Measurements from ENCODE around the gene DROSHA.
"Not testable (repeated sequence)": the region's sequence is repeated elsewhere in the genome, so short reads cannot be mapped to it uniquely, and the experiment has no call there.

The DROSHA gene

DNA sequence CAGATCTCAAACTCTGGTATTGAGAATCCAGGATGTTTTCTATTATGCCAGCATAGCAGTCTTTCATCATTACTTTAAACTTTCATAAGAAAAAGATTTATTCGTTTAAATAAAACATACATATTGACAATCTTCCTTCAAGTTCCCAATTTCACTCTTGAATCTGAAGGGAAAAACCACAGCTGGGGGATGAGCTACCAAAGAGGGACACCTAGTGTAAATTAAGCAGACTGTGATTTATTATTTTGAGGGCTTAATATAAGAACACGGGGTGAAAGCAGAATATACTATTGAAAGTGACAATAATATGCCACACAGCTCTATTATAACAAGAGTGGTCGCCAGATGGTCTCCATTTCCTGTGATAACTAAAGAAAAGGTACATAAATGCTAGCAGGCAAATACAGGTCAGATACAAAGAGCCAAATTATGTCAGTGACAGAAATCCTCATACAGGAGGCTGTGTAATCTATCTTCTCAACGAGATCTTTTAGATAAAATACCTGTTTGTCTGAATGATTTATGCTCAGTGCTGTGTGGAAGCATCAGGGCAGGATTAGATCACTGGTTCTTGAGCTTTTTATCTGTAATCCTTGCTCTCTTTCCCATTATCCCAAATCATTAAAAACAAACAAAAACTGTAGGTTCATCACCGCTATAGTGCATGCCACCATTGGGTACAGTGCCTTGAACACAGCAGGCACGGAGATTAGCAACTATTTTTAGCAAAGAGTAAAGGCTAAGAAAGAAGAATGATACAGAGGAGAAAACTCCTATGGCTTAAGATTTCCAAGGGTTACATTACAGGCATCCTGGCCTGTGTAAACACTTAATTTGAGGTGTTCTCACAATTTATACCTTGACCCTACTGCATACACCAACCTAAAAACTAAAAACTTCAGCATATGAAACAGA is 116.6 kb downstream of the DROSHA start:
- DNase-seq = no peak

GRCh38 chr5:31413030-31413812 is 118.7 kb downstream of the DROSHA start:
- no peak for DNase-seq

DNA sequence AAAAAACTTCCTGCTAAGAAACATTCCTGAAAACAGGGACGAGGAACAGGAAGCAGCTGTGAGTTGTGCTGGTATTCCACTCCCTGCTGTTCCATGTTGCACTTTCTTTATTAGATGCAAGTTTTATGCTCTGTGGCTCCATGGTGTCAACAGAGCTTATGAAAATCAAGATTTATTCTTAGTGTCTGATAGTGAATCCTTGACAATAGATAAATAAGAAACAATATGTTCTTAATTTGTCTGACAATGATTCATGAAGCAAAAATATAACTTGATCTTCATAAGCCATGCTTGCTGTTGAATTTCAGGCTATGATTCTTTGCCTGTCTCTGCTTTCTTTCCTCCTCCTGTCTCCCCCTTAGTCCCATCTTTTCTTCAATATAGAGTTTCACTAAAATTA is 119.6 kb downstream of the DROSHA start:
- DNase-seq = no peak

DNA sequence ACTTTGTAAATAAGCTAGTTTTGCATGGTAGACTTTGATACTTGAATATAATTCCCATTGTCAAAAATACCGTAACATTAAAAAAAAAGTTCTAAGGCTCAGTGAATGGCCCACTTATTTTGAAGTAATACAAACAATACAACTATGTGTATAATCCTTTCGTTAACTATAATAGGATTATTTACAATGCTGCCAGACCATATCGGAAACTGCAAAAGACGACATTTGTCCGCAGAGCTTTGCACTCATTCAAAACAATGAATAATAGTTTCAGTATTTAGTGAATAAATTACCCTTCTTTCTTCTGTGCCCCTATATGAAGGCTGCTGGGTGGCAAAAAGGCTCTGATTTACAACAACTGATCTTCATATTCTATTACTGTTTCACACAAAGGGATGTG is 121.8 kb downstream of the DROSHA start:
- DNase-seq = no peak

- DNase-seq = no peak
Measured at GRCh38 chr5:31408814-31409213, 123.1 kb downstream of the DROSHA start.

DNA sequence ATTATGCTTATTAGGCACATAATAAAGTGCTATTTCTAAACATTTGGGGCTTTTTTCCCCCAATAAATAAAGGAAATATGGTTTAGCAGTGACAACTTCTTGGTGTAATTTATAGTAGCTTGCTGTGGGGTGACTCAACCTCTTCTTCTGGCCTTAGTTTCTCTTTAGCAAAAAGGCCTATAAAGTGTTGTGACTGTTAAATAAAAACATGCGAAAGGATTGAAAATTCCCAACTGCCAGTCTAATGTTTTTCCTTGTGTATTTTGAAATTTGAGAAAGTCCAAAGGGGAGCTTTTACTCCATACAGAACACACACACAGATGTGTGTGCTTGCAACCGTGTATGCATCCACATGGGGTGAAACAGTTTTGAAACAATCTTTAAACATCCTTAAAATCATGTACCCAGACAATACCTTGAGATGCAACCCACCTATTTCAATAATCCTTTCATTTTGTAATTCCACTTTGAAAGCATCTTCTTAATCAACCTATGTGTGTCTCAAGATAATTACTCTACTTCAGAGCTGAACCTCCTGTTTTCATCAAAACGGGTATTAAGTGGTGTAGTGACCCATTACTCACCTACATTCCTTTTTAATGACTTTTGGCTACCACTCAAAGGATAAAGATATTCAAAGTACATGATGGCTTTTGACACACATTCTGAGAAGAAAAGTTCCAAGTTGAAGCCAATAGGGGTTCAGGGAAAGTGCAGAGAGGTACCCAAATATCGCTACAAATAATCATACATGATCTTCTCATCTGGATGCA is 123.8 kb downstream of the DROSHA start:
- DNase-seq = no peak

DNA sequence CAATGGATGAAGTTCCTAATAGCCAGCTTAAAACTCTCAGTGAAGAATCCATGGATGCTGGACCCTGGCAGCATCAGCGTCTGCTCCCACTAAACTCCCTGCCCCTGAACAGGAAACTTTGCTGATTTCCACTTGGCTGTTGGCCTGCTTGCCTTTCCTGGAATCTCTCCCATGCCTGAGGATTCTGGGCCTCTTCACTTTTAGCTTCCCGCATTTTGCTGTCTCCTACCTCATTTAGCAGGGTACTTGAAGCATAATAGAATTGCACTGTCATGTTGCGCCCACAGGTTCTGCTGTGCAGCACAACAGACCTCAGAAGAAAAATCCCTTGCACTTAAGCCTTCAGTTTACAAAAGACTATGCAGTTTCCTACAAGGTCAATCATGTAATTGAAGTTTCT is 127.6 kb downstream of the DROSHA start:
- DNase-seq = no peak

GRCh38 chr5:31401691-31402090 is 130.2 kb downstream of the DROSHA start:
- DNase-seq = no peak

DNA sequence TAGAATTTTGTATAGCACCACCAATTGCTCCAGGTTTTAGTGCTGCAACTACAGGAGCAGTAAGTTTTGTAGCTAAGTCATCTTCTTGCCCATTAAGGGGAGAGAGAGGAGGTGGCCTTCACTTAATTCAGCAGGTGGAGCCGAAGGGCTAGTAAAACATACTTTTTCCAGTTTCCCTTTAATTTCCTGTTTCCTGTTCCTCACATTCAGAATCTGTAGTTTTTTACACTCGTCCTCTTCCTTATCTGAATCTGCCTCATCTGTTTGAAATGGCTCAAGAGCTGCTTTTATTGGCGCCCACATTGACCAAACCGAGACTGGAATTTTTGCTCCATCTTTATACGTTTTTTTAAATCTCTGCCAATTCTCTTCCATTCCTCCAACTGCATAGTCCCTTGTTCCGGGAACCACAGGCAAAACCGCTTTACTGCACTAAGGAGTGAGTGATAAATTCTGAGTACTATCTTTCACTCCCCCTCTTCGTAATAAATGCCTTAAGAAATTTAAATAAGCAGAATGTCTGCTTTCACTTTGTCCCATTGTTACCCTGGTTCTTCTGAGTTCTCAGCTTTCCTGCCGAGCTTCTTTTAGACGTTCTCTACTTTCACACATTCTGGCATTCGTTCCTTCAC is 133.9 kb downstream of the DROSHA start:
- no peak for DNase-seq

DNA sequence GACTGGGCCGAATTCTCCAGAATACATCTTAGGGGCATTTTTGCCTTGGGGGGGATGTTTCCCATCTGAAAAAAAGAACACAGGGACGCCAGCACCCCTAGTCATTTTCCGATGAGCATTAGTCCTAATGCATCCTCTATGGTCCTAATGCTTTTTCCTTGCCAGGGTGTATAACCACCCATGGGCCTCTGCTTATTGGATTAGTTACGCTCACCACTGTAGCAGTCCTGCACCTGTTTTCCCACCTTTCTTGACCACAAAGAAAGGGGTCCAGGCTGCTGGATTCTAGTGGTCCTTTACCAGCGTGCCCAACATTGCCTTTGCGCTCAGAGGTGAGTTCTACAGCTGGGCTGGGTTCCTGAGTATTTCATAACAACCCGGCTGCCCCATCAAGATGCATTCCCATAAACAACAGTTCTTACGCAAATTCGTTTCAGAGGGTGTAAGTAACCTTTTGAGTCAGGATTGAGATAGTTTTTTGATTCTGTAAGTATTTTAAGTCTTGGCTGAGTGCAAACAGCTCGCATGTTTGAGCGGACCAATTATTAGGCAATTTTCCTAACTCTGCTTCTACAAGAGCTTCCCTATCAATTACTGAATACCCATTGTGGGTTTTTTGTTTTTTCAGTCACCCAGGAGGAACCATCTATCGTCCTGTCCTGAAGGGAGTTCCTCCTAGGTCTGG is 135.1 kb downstream of the DROSHA start:
- DNase-seq = no peak

GRCh38 chr5:31395450-31396045 is 136.3 kb downstream of the DROSHA start:
- not testable (repeated sequence) for DNase-seq

DNA sequence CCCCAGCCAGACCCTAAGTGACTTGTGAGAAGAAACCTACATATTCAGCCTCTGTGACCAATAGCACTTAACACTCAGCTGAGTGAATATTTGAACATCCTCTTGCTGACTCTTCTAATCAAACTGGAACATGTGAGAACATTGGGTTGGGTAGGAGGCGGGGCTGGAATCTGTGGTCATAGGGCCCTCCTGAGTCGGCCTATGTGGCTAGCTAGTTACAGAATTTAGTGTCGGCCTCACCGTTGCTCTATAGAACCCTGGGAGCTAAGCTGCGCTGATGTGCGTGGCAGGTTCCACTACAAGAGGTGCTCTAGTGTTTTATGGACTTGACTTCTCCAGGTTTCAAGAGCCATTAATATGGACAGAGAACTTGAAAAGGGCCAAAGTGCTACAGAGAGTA is 138.8 kb downstream of the DROSHA start:
- peak; percentile 2 for DNase-seq

DNA sequence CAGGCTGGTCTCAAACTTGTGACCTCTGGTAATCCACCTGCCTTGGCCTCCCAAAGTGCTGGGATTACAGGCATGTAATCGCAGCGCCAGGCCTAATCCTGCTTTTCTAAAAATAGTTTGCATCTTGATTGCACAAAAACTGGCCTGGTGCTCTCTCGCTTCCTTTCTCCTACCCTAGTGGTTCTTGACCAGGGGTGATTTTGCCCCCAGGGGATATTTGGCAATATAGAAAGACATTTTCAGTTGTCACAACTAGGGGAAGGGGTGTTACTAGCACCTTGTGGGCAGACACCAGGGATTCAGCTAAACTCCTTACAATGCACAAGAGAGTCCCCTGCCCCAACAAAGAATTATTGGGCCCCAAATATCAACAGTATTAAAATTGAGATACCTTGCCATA is 139.8 kb downstream of the DROSHA start:
- DNase-seq = no peak

- DNase-seq = no peak
Measured at GRCh38 chr5:31390256-31390655, 141.6 kb downstream of the DROSHA start.

DNA sequence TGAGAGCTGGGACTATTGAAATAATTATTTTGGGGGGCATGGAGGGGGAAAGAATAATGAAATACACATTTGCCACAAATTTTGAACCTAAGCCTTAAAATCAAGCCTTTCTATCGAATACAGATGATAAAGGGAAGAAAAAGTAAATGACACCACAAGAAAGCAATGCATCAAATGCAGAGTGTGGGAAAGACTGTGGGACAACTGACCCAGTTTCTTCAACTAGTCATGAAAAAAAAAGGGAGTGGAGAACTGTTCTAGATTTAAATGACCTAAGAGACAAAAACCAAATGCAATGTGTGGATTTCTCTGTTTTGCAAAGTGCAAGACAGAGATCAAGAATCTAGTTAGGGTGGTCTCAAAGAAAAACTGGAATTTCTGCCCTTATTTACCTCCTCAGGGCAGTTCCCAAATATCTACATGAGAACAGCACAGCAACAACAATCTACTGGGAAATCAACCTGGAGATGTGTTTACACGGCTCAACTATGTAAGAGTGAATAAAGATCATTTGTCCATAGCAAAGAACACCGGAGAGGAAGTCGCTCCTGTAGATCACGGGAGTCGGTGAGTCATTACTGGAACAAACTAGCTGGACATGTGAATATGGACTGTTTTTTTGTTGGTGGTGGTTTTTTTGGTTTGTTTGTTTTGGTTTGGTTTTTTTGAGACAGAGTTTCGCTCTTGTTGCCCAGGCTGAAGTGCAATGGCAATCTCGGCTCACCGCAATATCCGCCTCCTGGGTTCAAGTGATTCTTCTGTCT is 145.9 kb downstream of the DROSHA start:
- DNase-seq = no peak

DNA sequence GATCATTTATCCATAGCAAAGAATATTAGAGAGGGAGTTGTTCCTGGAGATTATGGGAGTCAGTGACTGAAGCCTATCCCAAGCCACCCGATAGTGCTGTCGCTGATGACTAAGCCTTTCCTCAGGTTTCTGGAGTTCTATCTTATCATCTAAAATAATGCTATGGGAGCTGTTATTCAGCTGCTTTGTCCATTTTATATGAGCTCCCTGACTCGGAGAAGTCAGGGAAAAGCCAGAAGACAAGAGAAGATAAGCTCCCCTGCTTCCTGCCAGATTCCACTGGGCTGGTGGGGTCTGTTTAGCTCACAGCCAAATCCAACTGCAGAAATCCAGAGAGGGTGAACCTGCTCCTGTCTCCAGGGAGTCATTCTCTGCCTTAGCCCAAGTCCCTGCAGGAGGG is 148.2 kb downstream of the DROSHA start:
- no peak for DNase-seq

- no peak for DNase-seq
Measured at GRCh38 chr5:31382051-31382878, 149.6 kb downstream of the DROSHA start.

DNA sequence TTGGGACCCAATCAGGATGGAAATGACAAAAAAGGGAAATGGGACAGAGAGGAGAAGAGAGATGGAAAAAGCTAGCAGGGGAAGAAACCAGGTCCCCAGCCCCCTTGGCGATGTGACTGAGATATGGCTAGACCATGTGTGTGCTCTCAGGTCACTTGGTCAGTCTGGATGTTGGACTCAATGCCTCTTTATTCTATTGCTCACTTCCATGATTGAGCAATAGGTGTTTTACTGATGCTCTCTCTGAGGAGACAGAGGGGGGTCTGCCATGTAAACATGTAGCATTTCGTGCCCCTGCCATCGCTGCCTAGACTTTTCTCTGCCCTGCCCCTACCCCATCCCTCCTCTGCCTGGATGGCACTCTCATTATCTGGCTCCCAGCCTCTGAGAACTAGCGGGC is 150.6 kb downstream of the DROSHA start:
- no peak for DNase-seq

DNA sequence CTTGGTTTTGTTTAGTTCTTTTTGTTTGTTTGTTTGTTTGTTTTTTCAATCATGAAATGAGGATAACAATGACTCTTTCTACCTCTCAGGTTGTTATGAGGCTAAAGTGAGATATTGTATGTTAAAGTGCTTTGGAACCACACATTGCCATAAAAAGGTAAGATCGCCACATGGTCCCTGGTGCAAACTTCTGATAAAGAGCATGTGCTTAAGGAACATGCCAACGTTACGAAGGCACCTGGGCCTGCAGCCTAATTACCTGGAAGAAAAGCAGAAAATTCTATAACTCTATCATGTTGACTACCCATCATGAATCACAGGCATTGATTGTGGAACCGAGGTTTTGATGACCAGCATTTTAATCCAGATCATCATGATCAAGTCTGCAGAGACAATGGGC is 151.8 kb downstream of the DROSHA start:
- DNase-seq = no peak

DNA sequence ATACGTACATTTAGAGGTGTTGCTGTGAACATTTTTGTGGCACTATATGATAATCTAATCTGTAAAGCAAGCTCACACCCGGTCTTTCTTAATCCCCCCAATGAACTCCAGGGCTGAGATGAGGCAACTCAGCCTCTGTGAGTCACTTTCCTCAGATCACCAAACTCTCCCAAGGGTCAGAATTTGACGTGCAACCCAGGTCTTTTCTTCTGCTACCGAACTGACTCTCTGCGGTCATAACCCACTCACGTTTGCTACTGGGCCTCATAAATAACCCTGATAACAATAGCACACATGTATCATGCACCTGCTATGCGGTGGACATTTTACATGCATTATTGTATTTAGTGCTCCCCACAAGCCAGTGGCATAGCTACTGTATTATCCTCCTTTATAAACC is 153.1 kb downstream of the DROSHA start:
- no peak for DNase-seq

Measured in NCI-H510A (cell line).